Measurements from ENCODE around the gene MYLK3. TPM values are rescaled to one million over a fixed set of nuclear protein-coding genes. Genes with fewer than 3 reads are reported as not detected.

MYLK3 gene
- 0.15 and 0.17 TPM in 2 replicates for total RNA-seq

DNA sequence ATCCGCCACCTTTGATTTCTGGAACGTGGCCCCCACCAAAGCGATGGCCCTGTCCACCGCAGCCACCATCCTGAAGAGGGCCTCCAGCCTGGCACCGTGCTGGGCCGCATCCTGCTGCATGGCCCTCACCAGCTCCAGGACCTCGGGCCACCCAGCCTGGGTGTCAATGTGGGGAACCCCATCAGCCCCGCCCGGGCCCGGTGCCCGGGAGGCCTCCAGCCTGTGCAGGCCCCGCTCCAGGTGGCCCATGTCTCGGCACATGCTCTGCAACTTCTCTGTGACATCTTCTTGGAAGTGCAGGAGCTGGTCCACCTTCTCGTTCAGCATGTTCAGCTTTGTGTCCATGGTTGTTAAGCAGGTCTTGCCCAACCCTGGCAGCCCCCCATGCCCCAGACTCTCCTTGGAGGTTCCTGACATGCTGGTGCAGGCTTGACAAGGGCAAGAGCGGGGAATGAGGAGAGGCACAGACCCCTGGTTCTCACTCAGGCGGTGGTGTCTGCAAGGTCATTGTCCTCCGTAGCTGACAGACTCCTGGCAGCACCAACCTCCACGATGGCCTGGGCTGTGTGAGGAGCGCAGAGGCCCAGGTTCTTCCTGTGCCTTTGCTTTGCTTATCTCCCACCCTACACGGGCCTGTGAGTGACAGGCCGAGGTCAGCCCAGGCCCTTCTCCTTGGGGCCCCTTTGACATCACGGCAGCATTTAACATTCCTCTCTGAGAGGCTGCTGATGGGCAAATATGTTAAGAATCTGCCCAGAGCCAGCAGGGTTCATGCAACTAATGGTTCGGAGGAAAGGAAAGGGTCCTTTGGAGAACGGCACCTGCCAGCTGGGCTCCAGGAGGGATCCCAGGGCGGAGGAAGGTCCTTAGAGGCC lies at the start of gene MYLK3:
Gene MYLK3 (minus strand): TSS at position 568 of the 875 bp plus-strand sequence. CDS start 151 bp downstream, at position 417.

DNA sequence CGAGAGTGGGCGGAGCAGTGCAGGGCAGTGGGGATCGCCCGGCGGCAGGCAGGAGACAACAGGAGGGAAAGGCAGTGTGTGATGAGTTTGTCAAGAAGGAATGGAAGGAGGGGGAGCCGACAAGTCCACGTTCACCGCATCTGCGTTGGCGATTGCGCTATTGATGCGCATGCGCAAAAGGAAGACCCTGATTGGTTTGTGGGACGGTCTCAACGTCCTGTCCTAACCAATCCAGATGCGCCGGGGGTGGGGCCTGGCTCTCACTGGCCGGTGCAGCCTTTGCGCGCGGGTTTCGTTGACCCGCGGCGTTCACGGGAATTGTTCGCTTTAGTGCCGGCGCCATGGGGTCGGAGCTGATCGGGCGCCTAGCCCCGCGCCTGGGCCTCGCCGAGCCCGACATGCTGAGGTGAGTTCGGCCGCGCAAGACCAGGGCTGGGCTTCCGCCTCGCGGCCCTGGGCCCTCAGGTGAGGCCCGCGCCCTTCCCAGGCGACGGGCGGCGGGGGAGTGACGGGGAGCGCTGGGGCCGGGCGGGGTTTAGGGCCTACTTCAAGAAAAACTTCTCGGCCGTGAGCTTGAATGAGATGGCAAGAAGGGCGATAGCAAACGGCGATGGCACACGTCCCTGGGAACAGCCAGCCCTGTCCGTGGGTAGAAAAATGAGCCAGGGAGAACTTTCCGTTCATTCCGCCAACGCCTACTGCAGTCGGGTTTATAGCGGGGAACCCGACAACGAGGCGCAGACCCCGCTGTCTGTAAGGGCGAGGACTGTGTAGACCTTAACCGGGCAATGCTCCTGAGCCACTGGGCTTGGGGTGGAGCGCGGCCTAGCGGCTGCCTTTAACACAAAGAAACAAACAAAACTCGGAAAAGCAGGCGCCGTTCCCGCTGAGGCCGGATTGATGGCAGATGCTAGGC lies 58.5 kb downstream of the MYLK3 start, which contains the start of gene ORC6:
Gene ORC6 (plus strand): TSS at position 295 of the 916 bp plus-strand sequence. CDS start 47 bp downstream, at position 342.

DNA sequence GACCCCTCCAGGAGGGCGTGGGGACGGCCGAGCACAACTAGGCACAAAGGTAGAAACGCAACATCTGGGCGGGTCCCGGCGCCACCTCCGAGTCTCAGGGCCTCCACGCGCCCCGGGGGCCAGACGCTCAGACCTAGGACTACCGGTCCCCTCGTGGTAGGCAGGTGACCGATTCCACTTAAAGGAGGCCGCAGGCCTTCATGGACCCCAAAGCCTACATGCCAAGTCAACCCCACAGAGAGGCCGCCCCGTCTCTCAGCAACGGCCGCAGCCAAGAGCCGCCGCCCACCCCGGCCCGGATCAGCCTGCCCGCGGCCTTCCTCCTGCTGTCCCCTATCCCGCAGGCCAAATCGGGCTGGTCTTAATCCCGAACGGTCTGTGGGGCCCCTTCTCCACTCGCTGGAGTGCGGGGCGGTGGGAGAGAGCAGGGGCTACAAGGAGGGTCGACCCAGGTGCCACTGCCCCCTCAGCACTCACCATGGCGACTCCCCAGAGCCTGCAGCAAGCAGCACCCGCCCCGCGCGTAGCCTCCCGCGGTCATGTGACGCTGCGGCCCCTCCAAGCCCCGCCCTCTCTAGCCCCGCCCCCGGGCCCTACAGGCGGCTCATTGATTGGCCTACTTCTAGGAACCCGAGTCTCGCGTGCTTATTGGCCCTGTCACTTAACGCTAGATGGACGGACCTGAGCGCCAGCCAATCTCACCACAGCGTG lies 59.3 kb downstream of the MYLK3 start, which contains the start of gene VPS35:
Gene VPS35 (minus strand): TSS at position 525 of the 711 bp plus-strand sequence. CDS start 45 bp downstream, at position 480.

Other genes starting within 250 kb of the MYLK3 start
- gene SHCBP1, start 127.0 kb downstream of the MYLK3 start, total RNA-seq: 2.0 and 41.3 TPM in 2 replicates
- gene VPS35, start 59.2 kb downstream of the MYLK3 start, total RNA-seq: 152 and 198 TPM in 2 replicates
- gene ORC6, start 58.7 kb downstream of the MYLK3 start, total RNA-seq: 1.7 and 12.1 TPM in 2 replicates
- 6.3 and 7.1 TPM in 2 replicates for gene C16orf87, start 82.8 kb upstream of the MYLK3 start, total RNA-seq
- gene GPT2, start 136.0 kb upstream of the MYLK3 start, total RNA-seq: 8.3 and 21.0 TPM in 2 replicates
- 57.6 and 74.8 TPM in 2 replicates for gene DNAJA2, start 225.3 kb upstream of the MYLK3 start, total RNA-seq